GM18868 (cell line): Measurements from ENCODE around the gene VASP.

Source experiments
- ATAC-seq: cut with Tn5 transposase; IDR thresholded peaks from one replicate; pipeline ENCODE4 v1.9.1; 2021; ENCODE audit warnings: mild to moderate bottlenecking, moderate library complexity; ENCODE audit not compliant: unreplicated experiment

The VASP gene

DNA sequence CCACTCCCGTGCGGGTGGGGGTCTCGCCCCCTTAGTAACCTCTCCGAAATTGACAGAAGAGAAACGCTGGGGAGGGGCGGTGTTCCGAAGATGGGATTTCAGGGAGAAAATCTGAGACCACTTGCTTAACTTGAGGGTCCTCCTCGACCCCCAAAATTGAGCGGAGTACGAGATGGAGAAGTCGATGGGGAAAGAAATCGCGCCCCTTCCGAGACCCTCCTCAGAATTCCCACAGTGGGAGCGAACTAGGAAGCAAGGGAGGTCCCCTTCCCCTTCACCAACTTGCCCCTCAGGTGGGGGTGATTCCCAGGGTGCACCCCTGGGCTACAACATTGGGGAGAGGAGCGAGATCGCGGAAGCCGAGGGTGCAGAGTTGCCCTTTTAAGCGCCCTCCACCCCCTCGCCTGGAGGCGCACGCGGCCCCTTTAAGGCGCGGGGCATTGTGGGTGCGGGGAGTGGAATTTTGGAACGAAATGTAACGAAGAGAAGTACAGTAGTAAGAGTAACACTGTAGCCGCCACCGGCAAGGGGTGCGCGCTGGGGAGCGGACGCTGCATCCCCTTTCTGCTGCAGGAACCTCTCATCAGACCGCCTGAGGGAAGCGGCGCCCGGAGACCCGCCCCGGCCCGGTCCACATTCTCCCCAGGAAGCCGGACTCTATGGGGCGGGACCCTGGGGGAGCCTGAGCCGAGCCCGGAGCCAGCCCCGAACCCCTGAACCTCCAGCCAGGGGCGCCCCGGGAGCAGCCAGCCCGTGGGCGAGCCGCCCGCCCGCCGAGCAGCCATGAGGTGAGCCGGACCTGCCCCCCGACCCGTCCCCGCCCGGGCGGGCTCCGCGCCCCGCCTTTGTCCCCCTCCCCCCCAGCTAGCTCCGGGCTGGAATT is at the start of gene VASP:
TSS of gene VASP (plus strand) at position 491 of the 883 bp plus-strand sequence. CDS start at position 784, 293 bp downstream.
- peak; percentile 41 for ATAC-seq

- no peak for ATAC-seq
These were observed 49.5 kb upstream of the VASP start for GRCh38 chr19:45457776-45458175.

DNA sequence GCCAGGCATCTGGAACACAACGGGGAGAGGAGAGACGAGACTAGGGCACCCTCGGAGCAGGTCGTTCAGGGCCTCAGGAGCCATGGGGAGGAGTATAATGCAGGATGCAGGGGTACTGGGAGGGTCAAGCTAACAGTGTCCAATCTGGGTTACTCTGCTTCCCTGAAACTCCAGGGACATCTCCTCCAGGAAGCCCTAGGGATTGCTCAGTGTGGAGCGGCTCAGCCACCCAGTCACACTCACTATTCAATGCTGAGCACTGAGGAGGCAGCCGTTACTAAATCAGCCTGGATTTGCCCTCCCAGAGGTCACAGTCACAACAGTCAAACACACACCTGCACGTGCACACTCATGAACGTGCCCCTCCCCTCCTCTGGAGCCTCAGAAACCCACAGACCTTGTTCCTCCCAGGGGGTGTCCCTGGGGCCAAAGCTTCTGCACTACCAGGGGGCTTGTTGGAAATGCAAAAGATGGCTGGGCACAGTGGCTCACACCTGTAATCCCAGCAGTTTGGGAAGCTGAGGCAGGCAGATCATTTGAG is 46.4 kb upstream of the VASP start:
- no peak for ATAC-seq

DNA sequence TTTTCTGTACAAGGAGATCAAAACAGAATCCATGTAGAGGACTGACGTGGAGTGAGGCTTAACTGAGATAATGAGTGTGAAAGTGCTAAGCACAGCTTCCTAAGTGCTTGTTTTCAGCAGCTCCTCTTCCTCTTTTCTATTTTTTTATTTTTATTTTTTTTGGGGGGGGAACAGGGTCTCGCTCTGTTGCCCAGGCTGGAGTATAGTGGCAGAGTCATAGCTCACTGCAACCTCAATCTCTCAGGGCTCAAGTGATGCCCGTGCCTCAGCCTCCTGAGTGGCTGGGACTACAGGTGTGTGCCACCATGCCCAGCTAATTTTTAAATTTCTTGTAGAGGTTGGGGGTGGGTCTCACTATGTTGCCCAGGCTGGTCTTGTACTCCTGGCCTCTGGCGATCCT is 45.1 kb upstream of the VASP start:
- ATAC-seq = no peak

DNA sequence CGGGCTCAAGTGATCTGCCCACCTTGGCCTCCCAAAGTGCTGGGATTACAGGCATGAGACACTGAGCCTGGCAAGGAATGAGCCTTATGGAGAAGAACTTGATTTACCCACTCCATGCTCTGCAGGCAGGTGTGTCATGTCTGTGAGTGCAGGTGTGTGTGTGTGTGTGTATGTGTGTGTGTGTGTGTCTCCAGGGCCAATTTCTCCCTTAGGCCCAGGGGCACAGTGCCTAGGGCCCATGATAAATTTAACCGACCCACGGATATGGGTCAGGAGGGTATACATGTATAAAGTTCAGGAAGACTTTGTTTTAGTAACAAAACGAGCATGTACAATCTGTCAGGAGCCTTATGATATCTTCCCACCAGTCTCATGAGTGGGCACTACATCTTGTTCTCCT is 44.0 kb upstream of the VASP start:
- ATAC-seq = no peak

DNA sequence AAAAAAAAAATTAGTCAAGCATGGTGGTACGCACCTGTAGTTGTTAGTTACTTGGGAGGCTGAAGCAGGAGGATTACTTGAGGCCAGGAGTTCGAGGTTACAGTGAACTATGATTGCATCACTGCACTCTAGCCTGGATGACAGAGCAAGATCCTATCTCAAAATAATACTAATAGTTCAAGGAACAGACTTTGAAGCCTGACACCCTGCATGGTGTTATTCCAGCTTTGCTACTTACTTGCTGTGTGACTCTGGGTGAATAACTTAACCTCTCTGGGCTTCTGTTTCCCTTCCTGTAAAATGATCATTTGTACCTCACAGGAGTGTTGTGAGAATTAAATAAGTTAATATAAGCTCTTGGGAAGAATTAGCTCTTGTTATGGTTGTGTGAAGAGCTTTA is 43.0 kb upstream of the VASP start:
- no peak for ATAC-seq

- ATAC-seq = no peak
These were observed 42.3 kb upstream of the VASP start for GRCh38 chr19:45464852-45465441.

- ATAC-seq = no peak
These were observed 40.2 kb upstream of the VASP start for GRCh38 chr19:45467115-45467455.

DNA sequence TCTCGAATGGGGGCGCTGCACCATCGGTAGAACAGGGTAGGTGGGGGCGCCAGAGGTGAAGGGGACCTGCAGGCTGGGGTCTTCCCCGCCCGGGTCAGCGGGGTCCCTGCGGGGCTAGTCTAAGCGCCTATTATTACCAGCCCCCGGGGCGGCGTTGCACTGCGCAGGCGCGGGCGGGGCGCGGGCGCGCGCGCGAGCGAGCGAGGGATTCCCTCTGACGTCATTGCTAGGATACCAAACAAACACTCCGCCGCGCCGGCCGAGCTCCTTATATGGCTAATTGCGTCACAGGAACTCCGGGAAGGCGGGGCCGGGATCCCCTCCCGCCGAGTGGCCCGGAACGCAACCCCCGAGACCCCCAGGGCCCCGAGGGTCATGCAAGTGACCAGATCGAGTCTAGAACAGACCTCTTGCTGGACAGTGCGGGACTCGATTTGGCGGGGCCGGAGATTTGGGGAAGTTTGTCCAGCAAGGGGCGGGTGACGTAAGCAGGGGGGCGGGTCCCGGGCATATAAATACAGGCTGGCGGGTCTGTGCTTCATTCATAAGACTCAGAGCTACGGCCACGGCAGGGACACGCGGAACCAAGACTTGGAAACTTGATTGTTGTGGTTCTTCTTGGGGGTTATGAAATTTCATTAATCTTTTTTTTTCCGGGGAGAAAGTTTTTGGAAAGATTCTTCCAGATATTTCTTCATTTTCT is 39.7 kb upstream of the VASP start, which contains the start of gene FOSB:
TSS of gene FOSB (plus strand) at position 541 of the 703 bp plus-strand sequence. CDS start 591 bp downstream, outside the sequence.
- ATAC-seq = peak; percentile 46

DNA sequence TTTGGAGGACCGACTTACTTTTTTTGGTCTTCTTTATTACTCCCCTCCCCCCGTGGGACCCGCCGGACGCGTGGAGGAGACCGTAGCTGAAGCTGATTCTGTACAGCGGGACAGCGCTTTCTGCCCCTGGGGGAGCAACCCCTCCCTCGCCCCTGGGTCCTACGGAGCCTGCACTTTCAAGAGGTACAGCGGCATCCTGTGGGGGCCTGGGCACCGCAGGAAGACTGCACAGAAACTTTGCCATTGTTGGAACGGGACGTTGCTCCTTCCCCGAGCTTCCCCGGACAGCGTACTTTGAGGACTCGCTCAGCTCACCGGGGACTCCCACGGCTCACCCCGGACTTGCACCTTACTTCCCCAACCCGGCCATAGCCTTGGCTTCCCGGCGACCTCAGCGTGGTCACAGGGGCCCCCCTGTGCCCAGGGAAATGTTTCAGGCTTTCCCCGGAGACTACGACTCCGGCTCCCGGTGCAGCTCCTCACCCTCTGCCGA is 39.1 kb upstream of the VASP start:
- ATAC-seq = no peak

GRCh38 chr19:45468803-45469131 is 38.5 kb upstream of the VASP start:
- peak; percentile 23 for ATAC-seq

DNA sequence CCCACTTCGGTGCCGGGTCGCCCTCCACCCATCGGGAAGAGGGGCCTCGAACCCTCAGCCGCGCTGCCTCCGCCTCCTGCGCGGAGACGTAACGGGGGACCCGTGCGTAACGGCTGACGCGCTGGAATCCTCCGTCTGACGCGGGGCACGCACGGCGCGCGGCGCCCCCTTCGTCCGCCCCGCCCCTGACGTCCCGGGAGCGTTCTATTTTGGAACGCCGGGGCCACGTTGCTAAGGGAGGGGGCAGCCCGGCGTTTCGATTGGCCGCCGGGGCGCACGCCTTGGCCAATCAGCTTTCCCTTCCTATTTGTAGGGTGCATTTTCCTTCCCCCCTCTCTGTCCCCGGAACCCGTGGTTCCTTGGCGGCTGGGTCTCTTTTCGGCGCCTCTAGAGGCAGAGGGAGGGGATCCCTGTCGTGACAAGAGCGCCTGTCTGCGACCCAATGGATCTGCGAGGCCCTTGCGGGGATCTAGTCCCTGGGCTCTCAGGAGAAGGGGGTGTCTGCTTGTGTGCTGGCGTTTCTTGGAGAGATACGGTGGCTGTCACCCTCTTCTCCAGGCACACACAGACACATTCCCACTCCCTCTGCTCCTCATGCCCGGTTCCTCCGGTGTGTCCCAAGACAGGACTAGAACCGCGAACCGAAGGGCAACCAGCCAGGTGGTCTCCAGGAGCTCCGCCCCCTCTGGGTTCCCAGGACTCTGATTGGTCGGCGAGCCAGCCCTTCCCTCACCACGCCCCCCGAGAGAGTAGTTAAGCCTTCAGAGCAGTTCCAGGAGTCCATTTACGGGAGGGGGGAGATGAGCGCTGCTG is 37.9 kb upstream of the VASP start:
- ATAC-seq = peak; percentile 61

DNA sequence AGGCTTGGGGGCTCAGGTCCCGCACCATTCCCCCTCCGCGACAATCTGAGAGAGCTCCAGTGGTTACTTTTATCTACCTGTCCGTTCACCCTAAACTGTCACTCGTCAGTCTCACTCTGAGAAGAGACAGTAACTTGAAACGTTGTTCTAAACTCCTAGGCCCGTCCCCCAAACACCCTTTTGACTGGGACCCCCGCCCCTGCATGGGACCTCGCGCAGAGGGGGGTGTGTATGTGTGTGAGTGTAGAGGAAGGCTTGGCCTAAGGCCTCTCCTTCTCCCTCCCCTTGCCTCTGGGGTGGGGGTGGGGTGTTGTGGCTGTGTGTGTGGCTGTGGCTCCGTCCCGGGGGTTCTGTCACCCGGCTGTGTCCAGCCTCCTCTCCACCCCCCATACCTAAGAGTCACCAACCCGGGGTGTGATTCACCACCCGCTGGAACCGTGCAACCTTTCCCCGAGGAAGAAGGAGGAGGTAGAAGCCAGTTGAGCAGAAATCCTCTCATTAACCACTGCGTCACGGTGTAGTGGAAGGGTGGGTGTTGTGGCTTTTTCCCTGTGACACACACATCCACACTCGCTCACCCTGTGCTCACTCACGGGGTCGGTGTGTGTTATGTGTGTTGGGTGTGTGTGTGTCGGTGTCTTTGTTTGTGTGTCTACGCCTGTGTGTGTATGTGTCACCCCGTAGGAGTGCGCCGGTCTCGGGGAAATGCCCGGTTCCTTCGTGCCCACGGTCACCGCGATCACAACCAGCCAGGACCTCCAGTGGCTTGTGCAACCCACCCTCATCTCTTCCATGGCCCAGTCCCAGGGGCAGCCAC is 37.1 kb upstream of the VASP start:
- no peak for ATAC-seq

- ATAC-seq = no peak
These were observed 36.6 kb upstream of the VASP start for GRCh38 chr19:45470762-45471081.

DNA sequence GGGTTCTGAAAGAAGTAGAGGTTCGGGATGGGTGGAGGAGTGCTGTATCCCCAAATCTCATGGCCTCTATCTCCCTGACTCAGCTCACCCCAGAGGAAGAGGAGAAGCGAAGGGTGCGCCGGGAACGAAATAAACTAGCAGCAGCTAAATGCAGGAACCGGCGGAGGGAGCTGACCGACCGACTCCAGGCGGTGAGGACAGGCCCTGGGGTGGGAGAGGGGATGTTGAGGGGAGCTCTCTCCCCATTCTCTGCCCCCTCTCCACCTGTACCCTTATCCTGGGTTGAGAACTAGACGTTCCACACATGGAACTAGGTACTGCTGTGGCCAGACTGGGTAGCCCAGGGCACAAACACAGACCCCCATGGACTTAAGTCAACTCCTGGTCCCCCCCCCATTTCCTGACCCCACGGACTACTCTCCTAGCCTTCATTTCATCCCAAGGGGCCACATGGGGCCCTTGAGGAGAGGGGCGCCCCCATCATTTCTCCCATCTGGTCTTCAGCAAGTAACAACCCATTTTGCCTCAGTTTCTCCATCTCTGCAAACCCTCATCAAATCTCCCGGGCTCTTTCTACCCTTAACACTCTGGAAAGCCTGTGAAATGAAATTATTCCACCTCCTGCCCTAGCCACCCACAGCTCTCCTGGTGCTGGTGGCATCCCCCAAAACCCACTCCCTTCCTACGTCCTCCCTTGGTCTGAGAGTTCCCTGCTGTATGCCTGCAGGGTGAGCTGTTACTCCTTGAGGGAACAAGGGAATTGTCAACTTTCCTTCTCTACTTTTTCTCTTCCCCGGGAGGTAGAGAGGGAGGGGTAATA is 36.0 kb upstream of the VASP start:
- no peak for ATAC-seq

DNA sequence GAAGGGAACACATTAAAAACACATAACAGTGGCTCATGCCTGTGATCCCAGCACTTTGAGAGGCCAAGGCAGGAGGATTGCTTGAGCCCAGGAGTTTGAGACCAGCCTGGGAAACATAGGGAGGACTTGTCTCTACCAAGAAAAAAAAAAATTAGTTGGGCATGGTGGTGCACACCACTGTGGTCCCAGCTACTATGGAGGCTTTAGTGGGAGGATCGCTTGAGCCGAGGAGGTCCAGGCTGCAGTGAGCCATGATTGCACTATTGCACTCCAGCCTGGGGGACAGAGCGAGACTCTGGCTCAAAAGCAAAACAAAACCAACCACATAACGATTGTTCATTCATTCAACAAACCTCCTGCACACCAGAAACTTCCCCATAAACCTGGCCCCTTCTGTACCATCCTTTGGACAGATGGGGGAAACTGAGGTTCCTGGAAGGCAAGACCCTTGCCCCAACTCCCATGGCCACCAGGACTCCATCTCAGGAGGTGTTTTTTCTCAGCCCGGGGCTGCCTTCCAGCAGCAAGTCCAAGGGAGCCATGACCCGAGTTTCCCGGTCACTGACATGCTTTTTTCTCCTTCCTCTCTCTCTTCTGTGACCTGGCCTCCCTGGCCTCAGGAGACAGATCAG is 35.2 kb upstream of the VASP start:
- no peak for ATAC-seq

GRCh38 chr19:45472563-45473366 is 34.5 kb upstream of the VASP start:
- no peak for ATAC-seq

DNA sequence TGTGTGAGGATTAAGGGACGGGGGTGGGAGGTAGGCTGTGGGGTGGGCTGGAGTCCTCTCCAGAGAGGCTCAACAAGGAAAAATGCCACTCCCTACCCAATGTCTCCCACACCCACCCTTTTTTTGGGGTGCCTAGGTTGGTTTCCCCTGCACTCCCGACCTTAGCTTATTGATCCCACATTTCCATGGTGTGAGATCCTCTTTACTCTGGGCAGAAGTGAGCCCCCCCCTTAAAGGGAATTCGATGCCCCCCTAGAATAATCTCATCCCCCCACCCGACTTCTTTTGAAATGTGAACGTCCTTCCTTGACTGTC is 34.0 kb upstream of the VASP start:
- ATAC-seq = no peak
